HG03139 (cell line): ENCODE measurements around the gene RABL6.
A peak's percentile ranks its signal among the peaks of the same experiment; 100 is the strongest.
"Not testable (repeated sequence)": the region's sequence is repeated elsewhere in the genome, so short reads cannot be mapped to it uniquely, and the experiment has no call there.

Experiments used
- ATAC-seq: cut with Tn5 transposase; IDR thresholded peaks from one replicate; pipeline ENCODE4 v1.9.1; 2021; ENCODE audit not compliant: unreplicated experiment

RABL6 gene

DNA sequence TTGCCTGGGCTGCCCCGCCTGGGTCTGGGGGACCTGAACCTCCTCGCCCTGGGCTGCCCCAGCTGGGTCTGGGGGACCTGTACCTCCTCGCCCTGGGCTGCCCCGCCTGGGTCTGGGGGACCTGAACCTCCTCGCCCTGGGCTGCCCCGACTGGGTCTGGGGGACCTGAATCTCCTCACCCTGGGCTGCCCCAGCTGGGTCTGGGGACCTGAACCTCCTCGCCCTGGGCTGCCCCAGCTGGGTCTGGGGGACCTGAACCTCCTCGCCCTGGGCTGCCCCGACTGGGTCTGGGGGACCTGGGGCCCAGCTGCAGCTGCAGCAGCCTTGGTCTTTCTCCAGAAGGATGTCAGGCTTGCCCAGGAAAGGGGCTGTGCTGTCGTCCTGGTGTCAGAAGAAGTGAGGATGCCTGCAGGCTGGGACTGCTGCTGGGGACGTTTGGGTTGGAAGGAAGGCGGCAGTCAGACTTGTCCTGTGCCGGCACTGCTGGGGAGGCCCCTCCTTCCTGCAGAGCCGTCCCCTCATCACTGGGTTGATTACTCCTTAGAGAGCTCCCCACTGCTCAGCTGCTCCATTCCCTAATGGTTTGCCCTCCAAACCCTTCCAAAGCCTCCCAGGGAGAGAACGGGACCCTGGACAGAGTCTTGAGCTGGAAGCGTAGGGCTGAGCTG, 25.8 kb downstream of the RABL6 start:
- not testable (repeated sequence) for ATAC-seq

DNA sequence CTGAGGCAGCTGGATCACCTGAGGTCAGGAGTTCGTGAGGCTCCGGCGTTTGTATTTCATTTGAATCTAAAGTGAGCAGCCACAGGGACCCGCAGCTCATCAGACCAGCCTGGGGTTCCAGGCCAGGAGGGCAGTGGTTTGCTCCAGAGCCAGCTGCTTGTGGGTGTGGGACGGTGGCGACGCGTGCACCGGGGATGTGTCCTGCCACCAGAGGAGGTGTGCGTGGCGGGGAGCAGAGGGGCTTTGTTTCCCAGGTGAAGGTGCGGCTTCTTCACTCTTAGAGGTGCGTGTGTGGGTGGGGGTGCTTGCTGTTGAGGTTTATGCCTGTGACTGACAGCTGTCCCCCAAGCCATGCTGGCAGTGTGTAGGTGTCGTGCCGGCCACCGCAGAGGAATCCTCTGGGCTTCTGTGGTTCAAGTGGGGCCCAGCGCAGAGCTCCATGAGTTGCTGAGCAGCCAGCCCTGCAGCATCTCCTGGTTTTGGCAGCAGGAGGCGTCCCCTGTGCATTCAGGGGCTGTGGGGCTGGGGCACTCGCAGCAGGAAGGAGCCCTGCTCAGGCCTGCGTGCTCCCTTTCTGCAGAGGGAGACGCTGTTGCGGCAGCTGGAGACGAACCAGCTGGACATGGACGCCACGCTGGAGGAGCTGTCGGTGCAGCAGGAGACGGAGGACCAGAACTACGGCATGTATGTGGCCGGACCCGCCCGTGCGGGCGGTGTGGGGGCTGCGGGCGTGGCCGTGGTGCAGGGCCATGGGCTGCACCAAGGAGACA, 27.6 kb downstream of the RABL6 start:
- ATAC-seq, result no peak

DNA sequence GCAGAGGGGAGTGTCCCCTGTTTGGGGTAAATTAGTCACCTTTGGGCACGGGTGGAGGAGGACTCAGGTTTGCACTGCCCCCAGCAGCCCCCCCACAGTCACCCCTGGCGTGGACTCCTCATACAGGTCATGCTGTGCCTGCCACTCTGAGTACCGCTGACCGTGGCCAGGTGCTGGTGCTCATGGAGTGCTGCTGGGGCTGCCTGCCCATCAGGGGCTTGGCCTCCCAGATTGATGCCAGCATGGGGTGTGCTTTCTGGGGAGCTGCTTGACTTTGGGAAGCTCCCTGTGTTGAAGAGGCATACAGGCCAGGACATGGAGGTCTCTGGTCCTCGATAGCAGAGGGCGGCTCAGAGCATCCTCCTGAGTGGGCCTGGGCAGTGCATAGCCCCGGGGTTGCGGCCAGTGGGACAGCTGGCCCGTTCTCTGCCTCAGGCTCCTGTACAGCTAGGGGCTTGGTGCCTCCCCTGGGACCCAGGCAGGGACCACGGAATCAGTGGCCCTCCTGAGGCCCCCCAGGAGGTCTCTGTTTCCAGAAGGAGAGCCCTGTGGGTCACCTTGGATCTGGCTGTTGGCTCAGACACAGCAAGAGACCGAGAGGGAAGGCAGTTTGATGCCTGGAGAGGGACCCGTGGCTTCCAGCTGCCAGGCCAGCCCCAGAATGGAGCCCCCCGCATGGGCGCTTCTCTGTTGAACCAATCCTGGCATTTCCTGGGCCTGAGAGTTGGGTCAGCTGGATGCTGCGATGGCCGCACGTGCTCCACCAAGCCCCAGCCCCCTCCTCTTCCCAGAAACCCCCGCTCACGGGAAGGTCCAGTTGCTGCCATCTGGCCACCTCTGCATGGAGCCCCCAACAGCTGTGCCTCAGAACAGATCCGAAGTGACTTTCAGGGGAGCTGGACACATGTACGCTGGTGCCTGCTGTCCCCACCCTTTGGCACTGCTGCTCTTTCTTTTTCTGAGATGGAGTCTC, 28.5 kb downstream of the RABL6 start:
- no peak for ATAC-seq

DNA sequence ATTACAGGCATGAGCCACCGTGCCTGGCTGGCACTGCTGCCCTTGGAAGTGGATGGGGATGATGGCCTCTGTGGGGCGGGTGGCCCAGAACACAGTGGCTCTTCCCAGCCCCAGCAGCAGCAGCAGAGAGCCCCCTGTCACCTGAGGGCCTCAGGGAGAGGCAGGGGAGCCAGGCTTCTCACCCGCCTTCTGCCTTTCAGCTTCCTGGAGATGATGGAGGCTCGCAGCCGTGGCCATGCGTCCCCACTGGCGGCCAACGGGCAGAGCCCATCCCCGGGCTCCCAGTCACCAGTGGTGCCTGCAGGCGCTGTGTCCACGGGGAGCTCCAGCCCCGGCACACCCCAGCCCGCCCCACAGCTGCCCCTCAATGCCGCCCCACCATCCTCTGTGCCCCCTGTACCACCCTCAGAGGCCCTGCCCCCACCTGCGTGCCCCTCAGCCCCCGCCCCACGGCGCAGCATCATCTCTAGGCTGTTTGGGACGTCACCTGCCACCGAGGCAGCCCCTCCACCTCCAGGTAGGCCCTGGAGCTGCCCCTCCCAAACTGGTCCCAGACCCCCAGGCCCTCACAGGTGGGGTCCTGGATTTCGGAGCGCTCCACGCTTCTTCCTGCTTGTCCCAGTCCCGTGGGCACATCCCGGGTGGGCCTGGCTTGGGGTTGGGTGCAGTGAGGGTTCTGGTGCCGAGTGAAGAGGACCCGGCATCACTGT, 29.6 kb downstream of the RABL6 start:
- no peak for ATAC-seq

DNA sequence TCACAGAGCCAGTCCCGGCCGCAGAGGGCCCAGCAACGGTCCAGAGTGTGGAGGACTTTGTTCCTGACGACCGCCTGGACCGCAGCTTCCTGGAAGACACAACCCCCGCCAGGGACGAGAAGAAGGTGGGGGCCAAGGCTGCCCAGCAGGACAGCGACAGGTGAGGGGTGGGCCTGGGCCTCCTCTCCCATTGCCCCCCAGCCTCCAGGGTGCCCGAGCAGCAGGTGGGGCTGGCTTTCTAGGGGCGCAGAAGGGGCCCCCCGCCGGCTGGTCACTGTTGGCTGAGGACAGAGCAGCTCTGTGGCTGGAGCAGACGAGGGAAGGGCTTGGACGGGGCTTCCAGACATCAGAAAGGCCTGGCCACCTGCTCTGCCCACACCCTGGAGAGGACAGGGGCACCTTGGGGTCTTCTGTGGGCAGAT, 30.1 kb downstream of the RABL6 start:
- not testable (repeated sequence) for ATAC-seq

DNA sequence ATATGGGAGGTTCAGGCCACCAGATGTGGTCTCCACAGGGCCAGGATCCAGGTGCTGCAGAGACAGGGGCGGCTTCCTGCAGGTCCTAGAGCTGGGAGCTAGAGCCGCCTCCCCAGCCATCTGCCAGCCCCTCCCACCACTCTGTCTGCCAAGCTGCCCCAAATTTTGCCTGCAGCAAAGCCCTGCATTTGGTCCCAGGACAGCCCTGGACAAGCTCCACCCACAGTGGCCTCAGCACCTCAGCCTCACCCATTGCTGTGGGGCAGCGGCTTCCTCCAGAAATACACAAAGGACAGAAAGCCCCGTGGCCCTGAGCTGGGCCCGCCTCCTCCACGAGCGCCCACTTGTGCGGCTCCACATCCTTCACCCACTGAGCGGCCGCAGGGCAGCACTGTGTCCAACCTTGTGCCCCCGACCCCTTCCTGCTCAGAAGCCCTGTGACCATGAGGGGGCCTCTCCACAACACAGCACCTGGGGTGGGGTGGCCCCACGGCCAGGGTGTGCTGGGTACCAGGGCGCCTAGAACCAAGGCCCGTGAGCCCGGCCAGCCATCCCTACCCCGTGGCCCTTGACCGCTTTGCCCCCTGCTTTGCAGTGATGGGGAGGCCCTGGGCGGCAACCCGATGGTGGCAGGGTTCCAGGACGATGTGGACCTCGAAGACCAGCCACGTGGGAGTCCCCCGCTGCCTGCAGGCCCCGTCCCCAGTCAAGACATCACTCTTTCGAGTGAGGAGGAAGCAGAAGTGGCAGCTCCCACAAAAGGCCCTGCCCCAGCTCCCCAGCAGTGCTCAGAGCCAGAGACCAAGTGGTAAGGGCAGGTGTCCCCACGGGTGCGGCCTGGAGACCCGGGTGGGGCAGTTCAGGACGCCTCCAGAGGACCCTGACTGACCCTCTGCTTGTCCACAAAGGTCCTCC, 30.8 kb downstream of the RABL6 start:
- no peak for ATAC-seq

DNA sequence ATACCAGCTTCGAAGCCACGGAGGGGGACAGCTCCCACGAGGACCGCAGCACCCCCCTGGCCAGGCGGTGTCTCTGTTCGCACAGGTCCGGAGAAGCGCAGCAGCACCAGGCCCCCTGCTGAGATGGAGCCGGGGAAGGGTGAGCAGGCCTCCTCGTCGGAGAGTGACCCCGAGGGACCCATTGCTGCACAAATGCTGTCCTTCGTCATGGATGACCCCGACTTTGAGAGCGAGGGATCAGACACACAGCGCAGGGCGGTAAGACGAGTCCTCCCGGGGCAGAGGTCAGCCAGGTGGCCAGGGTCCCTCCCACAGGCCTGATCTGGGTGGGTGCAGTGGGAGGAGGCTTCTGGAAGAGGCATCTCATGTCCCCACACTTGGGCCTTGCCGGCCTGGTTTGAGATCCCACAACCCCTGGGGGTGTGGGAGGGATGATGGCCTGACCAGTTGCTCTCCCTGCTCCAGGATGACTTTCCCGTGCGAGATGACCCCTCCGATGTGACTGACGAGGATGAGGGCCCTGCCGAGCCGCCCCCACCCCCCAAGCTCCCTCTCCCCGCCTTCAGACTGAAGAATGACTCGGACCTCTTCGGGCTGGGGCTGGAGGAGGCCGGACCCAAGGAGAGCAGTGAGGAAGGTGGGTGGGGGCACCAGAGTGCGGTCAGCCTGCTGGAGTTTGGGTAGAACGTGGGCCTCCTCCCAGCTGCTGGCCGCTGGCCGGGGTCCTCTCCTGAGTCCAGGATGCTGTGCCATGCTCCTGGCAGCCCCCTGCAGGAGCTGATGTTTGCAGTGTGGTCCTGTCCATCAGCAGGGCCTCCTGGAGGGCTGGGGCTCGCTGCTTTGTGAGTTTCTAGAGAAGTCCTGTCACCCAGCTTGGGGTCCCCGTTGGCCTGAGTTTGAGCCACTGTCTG, 31.7 kb downstream of the RABL6 start:
- no peak for ATAC-seq

DNA sequence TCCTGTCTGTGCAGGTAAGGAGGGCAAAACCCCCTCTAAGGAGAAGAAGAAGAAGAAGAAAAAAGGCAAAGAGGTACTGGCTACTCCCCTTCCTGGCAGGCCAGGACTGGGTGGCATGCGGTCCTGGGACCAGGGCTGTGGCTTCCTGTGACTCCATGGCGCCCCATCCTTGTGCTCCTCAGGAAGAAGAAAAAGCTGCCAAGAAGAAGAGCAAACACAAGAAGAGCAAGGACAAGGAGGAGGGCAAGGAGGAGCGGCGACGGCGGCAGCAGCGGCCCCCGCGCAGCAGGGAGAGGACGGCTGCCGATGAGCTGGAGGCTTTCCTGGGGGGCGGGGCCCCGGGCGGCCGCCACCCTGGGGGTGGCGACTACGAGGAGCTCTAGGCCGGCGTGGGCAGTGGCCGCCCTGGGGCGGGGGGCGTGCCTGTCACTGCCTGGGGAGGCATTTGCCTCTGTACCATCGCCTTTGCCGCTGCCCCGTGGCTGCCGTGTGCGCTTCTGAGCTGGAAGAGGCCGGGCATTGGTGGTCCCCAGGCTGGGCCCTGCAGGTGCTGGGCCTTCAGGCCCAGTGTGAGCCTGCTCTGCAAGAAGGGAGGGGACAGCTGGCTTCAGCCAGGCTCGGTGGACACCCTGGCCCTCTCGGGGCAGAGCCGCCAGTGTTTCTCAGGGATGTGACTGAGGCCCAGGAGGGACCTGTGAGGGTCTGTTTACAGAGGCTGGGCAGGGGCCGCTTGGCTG, 32.6 kb downstream of the RABL6 start:
- no peak for ATAC-seq

DNA sequence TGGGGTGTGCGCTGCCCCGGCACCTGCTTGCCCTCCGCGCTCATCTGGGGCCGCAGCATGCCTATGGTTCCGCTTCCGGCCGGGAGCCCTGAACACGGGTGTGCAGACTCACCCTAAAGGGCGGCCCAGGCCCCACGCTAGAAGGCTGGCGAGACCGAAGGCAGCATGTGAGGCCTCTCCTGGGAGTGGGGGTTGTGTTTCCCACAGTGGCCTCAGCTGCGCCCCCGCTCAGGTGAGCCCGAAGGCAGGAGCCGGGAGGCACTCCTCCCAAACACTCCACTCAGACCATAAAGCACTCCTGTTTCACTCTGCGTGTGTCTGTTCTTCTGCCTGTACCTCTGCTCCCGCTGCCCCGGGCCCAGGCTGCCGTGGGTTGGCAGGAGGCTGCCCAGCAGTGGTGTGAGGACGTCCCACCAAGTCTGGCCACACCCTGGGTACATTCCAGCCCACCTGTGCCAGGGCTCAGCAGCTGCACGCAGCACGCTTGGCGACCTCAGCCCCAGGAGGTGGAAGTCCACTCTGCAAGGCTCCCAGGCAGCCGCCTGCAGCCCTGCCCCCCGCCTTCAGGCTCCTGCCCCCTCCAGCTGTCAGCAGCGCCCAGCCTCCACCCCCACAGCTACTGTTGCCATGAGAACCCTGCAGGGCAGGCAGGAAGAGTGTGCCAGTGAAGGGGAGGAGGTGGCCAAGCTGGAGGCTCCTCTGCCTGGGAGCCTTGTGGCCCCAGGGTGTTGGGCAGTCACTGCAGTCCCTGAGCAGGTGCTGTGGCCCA, 33.3 kb downstream of the RABL6 start:
- no peak for ATAC-seq

DNA sequence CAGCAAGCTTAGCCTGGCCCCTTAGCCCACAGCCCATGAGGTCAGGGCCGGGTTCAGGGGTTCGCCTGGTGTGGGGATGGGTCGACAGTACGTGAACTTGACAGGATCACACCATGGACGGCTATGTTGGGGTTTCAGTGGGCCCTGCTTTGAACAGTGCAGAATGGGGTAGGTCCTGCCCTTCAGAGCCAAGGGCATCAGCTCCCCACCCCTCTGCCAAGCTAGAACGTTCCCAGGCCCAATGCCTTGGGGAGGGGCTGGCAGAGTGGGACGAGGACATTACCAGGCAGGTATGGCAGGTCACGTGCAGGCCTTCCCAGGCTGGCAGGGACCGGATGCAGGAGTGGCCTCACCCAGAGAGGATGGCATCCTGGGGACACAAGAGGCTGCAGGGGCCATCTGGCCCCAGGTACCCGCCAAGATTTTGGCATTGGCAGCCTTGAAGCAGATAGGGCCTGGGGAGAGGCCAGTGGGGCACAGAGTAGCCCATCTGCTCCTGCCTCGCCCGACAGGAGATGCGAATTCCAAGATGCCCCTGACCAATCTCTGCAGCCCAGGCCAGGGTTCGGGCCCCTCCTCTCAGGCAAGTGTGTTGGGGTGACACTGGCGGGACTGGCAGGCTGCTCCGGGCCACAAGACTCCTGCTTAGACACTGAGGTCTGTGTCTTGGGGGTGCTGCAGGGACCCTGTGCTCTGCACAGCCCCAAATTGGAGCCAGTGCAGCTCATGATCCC, 34.1 kb downstream of the RABL6 start:
- ATAC-seq, result not testable (repeated sequence)

DNA sequence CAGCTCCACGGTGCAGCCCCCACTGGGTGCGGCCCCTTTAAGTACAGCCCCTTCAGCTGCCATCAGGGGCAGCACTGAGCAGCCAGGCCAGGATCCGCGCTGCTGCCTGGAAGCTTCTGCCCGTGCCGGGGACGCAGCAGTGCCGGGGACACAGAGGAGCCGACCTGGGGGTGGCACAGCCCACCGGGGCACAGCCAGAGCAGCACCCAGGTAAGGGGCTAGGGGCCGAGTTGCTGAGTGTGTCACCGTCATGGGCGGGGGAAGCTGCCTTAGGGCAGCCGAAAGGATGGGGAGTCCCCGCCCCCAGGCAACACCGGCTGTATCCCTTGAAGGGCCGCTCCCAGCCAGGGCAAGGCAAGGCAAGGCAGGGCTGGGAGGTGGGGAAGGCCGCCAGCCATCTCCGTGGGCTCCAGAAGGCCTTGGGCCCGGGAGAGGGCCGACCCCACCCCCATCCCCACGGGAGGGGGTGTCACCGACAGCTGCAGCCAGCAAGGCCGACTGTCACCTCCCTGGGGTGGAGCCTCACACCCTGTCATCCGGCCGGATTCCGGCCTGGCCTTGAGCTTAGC, 34.7 kb downstream of the RABL6 start, which contains the start of gene AJM1:
TSS of gene AJM1 (plus strand) at position 99 of the 569 bp plus-strand sequence. CDS start 1,937 bp downstream, outside the sequence.
- ATAC-seq, result peak; percentile 60

DNA sequence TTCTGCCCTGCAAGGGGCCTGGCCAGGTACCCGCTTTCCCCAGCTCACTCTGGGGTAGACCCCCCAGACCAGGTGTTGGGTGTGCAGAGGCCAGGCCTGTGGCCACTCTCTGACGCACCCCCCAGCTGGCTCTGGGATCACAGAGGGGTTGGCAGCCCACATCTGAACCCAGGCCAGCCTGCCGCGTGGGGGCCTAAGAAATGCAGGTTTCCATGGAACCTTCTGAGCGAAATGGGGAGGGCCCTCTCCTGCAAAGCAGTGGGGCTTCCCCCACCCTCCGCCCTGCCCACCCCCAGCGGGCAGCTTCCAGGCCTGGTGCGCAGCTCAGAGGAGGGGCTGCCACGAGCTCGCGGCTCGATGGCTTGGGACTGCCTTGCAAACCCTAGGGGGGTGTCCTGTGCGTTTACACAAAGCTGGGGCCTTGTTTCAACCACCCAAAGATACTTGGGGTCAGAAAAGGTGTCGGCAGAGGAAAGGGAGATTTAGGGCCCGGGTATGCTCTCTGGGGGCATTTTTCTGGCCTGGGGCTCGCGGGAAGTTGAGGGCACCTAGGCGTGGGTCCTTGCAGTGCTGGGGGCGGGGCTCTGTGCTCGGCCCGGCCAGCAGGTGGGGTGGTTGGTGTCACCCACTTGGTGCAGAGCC, 35.5 kb downstream of the RABL6 start:
- not testable (repeated sequence) for ATAC-seq

DNA sequence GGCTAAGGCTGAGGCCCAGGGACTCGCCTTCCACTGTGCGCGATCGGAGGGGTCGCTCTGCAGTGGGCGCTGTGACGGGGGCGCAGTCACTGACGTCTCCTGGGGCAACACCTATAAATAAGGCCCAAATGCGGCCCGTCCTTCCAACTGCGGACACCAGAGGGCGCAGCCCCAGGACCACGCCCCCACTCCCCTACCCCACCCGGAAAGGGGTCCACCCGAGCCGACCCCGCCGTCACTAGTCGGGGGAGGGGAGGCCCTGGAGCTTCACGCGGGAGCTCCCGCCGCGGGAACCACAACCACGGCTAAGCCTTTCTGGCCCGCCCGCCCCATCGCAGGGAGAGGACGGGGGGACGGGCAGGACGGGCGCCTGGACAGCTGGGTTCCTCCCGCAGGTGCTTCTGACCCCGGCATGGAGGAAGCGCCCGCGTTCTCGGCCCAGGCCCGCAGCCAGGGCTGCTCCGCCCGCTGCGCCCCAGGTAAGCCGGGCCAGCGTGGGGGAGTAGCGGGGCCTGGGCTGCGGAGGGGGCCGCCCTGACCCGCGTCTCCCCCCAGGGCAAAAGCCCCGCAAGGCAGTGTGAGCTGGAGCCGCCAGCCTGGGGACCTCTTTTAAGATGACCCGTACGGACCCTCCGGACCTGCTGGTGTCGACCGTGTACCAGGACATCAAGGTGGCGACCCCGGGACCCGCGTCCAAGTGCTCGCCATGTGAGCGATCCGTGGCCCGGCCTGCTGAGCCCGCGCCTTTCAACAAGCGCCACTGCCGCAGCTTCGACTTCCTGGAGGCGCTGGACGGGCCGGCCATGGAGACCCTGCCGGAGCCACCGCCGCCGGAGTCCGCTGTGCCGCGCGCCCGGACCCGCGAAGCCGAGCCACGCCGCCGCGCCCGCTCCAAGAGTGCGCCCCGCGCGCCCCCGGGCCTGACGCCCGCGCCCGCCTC, 36.3 kb downstream of the RABL6 start:
- ATAC-seq, result not testable (repeated sequence)

DNA sequence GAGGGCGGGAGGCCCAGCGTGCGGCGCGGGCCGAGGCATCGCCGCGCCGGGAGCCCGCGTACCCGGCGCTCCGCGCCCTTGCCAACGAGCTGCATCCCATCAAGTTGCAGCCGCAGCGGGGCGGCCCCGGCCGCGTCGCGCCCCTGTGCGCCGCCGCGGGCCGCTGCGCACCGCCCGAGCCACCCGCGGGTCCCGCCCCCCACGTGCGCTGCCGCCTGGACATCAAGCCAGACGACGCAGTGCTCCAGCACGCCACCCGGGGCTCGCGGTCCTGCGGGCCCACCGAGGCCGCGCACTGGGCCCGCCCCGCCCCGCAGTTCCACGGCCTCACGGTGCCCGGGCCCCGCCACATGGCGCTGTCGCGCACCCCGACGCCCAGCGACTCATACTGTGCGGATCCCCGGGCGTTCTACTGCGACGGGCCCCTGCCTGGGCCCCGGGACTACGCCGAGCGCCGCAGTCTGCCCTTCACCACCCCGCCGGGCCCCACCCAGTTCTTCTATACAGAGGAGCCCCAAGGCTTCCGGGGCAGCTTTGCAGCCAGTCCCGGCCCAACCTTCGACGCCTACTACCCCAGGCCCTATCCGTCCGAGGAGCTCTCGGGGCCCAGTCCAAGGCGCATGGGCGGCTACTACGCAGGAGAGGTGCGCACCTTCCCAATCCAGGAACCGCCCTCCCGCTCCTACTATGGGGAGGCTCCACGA, 37.2 kb downstream of the RABL6 start:
- no peak for ATAC-seq
